ENCODE measurements around the gene BACH2. TPM values are rescaled to one million over a fixed set of nuclear protein-coding genes. Genes with fewer than 3 reads are reported as not detected.
"Not testable (repeated sequence)": the region's sequence is repeated elsewhere in the genome, so short reads cannot be mapped to it uniquely, and the experiment has no call there.

Gene BACH2
- total and polyA plus RNA-seq, 2 experiments from 2014 or later: 5.4 to 5.6 TPM

GRCh38 chr6:90285042-90285481 lies 11.6 kb downstream of the BACH2 start:
- H3K27me3 ChIP-seq: no peaks in the 10 kb centered on the region
- H3K4me3 ChIP-seq: no peak overlapping the region
- H3K4me1 ChIP-seq (ENCODE audit: low read depth): peaks cover 19% of the 10 kb centered on the region
- H3K9me3 ChIP-seq (ENCODE audit: low read depth): no peaks in the 10 kb centered on the region
- no peak for DNase-seq (ENCODE audit: low read depth in 1 of 2, low spot score in 1 of 2)
- no peaks in the 10 kb centered on the region for H3K36me3 ChIP-seq
- no peak for TF ChIP-seq CTCF (IDR thresholded peaks at IDR 0.05; ENCODE audit: low read depth, low read length)
- H3K27ac ChIP-seq: peak overlapping the region; percentile 61

GRCh38 chr6:90284236-90285041 lies 12.2 kb downstream of the BACH2 start:
- peaks cover 19% of the 10 kb centered on the region for H3K4me1 ChIP-seq (ENCODE audit: low read depth)
- TF ChIP-seq CTCF (IDR thresholded peaks at IDR 0.05; ENCODE audit: low read depth, low read length): no peak
- no peaks in the 10 kb centered on the region for H3K36me3 ChIP-seq
- no peak overlapping the region for H3K4me3 ChIP-seq
- DNase-seq (ENCODE audit: low read depth in 1 of 2, low spot score in 1 of 2): peak in 1 of 2 donors; percentile 90
- H3K27ac ChIP-seq: no peak overlapping the region
- no peaks in the 10 kb centered on the region for H3K27me3 ChIP-seq
- H3K9me3 ChIP-seq (ENCODE audit: low read depth): no peaks in the 10 kb centered on the region

GRCh38 chr6:90282265-90282664 lies 14.4 kb downstream of the BACH2 start:
- H3K27me3 ChIP-seq; H3K27ac ChIP-seq; DNase-seq (ENCODE audit: low read depth in 1 of 2, low spot score in 1 of 2); H3K36me3 ChIP-seq; H3K4me3 ChIP-seq; H3K9me3 ChIP-seq (ENCODE audit: low read depth): not testable (repeated sequence)
- peaks cover 19% of the 10 kb centered on the region for H3K4me1 ChIP-seq (ENCODE audit: low read depth)

- no peak overlapping the region for H3K27ac ChIP-seq
- no peaks in the 10 kb centered on the region for H3K9me3 ChIP-seq (ENCODE audit: low read depth)
- no peak overlapping the region for H3K4me3 ChIP-seq
- no peak for DNase-seq (ENCODE audit: low read depth in 1 of 2, low spot score in 1 of 2)
- no peaks in the 10 kb centered on the region for H3K36me3 ChIP-seq
- no peak for TF ChIP-seq CTCF (IDR thresholded peaks at IDR 0.05; ENCODE audit: low read depth, low read length)
- H3K4me1 ChIP-seq (ENCODE audit: low read depth): no peaks in the 10 kb centered on the region
- no peaks in the 10 kb centered on the region for H3K27me3 ChIP-seq
Observed at GRCh38 chr6:90278129-90278528, 18.5 kb downstream of the BACH2 start.

- DNase-seq (ENCODE audit: low read depth in 1 of 2, low spot score in 1 of 2): peak in 1 of 2 donors; percentile 33
- no peaks in the 10 kb centered on the region for H3K4me1 ChIP-seq (ENCODE audit: low read depth)
- no peaks in the 10 kb centered on the region for H3K36me3 ChIP-seq
- no peaks in the 10 kb centered on the region for H3K27me3 ChIP-seq
- no peak overlapping the region for H3K27ac ChIP-seq
- no peak for TF ChIP-seq CTCF (IDR thresholded peaks at IDR 0.05; ENCODE audit: low read depth, low read length)
- no peaks in the 10 kb centered on the region for H3K9me3 ChIP-seq (ENCODE audit: low read depth)
- no peak overlapping the region for H3K4me3 ChIP-seq
Observed at GRCh38 chr6:90277302-90278011, 19.2 kb downstream of the BACH2 start.
